Thyroid gland (tissue), 4 donors: Measurements from ENCODE around the gene GTPBP4.

ENCODE experiments used
- POLR2A ChIP-seq, 2 donors: fragments of 450-650 bp; IDR thresholded peaks; one replicate each; pipeline ENCODE4 v1.6.1; 2017; ENCODE audit warnings: antibody characterized with exemption in 2 of 2, mild to moderate bottlenecking in 2 of 2, moderate library complexity in 1 of 2
- TF ChIP-seq, protein P1 (sequence below), 6 experiments: fragments of 200-600 bp in 3 of 6; fragments of 450-650 bp in 3 of 6; sonication (generic) in 3 of 6; IDR thresholded peaks; one replicate each; pipeline ENCODE4 v1.5.1; 2016 to 2019; ENCODE audit warnings: antibody characterized with exemption in 6 of 6, mild to moderate bottlenecking in 2 of 6, inconsistent platforms in 1 of 6, moderate library complexity in 1 of 6

DNA sequence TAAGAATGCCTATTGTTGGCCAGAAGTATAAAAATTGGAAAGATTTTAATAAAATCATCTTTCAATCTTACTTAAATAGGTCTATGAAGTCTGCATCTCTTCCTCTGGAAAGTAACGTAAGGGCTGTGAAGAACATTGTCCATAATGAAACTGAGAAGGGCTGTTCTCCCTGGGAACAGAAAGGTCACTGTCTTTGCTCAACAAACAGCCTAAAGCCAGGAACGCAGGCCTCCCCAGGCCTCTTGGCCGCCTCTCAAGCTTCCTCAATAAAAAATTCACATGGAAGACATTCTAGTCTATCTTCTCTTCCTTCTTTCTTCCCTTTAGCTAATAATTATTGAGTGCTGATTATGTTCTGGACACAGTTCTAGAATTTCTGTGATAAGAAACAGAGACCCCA is 46.5 kb downstream of the GTPBP4 start:
- TF ChIP-seq, protein P1, sequence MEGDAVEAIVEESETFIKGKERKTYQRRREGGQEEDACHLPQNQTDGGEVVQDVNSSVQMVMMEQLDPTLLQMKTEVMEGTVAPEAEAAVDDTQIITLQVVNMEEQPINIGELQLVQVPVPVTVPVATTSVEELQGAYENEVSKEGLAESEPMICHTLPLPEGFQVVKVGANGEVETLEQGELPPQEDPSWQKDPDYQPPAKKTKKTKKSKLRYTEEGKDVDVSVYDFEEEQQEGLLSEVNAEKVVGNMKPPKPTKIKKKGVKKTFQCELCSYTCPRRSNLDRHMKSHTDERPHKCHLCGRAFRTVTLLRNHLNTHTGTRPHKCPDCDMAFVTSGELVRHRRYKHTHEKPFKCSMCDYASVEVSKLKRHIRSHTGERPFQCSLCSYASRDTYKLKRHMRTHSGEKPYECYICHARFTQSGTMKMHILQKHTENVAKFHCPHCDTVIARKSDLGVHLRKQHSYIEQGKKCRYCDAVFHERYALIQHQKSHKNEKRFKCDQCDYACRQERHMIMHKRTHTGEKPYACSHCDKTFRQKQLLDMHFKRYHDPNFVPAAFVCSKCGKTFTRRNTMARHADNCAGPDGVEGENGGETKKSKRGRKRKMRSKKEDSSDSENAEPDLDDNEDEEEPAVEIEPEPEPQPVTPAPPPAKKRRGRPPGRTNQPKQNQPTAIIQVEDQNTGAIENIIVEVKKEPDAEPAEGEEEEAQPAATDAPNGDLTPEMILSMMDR (IDR thresholded peaks at IDR 0.05), result no peak
- no peak for TF ChIP-seq POLR2A (IDR thresholded peaks at IDR 0.05)
